Raji (cell line): ENCODE measurements around the gene WWC2.

ENCODE experiments used
- POLR2A ChIP-seq: IDR thresholded peaks from 2 replicates; pipeline ENCODE4 v1.6.1; 2011; ENCODE audit warnings: low read depth, low read length, control low read depth; ENCODE audit not compliant: insufficient read depth

Gene WWC2

GRCh38 chr4:183304067-183304466 is 205.0 kb downstream of the WWC2 start:
- TF ChIP-seq POLR2A, result no peak

GRCh38 chr4:183304538-183304937 is 205.5 kb downstream of the WWC2 start:
- no peak for TF ChIP-seq POLR2A

GRCh38 chr4:183306811-183307210 is 207.8 kb downstream of the WWC2 start:
- no peak for TF ChIP-seq POLR2A

GRCh38 chr4:183312841-183313240 is 213.8 kb downstream of the WWC2 start:
- no peak for TF ChIP-seq POLR2A

- TF ChIP-seq POLR2A, result no peak
Observed at GRCh38 chr4:183314336-183314735, 215.3 kb downstream of the WWC2 start.

- TF ChIP-seq POLR2A, result no peak
Observed at GRCh38 chr4:183314806-183315205, 215.7 kb downstream of the WWC2 start.

GRCh38 chr4:183318656-183319055 is 219.6 kb downstream of the WWC2 start:
- TF ChIP-seq POLR2A, result no peak

GRCh38 chr4:183320211-183321059 is 221.4 kb downstream of the WWC2 start, which contains the start of gene CLDN22:
Gene CLDN22 (minus strand): TSS chr4:183320276. CDS start chr4:183320218, 58 bp downstream.
- TF ChIP-seq POLR2A, result no peak

GRCh38 chr4:183321079-183321478 is 222.0 kb downstream of the WWC2 start:
- TF ChIP-seq POLR2A, result no peak

- TF ChIP-seq POLR2A, result no peak
Observed at GRCh38 chr4:183321516-183321915, 222.5 kb downstream of the WWC2 start.

- TF ChIP-seq POLR2A, result no peak
Observed at GRCh38 chr4:183322326-183322725, 223.3 kb downstream of the WWC2 start, which contains the start of gene CLDN24. Gene CLDN24 (minus strand): TSS chr4:183322426. CDS start chr4:183322426, 0 bp downstream.

GRCh38 chr4:183323295-183323694 is 224.2 kb downstream of the WWC2 start:
- TF ChIP-seq POLR2A, result no peak

GRCh38 chr4:183324619-183325018 is 225.6 kb downstream of the WWC2 start:
- TF ChIP-seq POLR2A, result no peak

- no peak for TF ChIP-seq POLR2A
Observed at GRCh38 chr4:183326853-183327252, 227.8 kb downstream of the WWC2 start.

GRCh38 chr4:183327827-183328226 is 228.8 kb downstream of the WWC2 start:
- no peak for TF ChIP-seq POLR2A

- TF ChIP-seq POLR2A, result no peak
Observed at GRCh38 chr4:183328832-183329231, 229.8 kb downstream of the WWC2 start.

- no peak for TF ChIP-seq POLR2A
Observed at GRCh38 chr4:183329244-183329643, 230.2 kb downstream of the WWC2 start.
